ENCODE measurements around the gene NR3C1. TPM values are rescaled to one million over a fixed set of nuclear protein-coding genes. Genes with fewer than 3 reads are reported as not detected.

Gene NR3C1
- polyA plus RNA-seq, 12 donors = 56.3 to 80.1 (median 71.8) TPM; not detected in 1

DNA sequence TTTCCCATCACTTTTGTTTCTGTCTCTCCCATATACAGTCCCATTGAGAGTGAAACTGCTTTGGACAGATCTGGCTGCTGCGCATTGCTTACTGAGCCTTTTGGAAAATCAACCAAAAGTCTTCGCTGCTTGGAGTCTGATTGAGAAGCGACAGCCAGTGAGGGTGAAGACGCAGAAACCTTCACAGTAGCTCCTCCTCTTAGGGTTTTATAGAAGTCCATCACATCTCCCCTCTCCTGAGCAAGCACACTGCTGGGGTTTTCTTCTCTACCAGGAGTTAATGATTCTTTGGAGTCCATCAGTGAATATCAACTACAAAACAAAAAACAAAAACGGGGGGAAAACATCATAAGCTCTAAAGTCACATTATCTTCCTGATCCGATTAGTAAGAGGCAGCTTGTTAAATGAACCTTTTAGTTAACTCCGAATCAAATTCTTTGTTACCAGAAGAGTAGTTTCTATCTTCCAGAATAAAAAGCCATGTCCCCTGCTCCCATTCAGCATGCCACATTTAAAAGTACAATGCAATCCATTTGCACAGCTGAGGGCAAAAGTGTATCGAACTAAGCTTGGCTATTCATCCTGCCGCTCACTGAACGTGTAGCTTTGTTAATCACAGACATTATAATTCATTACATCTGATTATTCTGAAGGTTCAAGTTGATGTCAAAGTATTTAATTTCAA, 2.8 kb downstream of the NR3C1 start:
- peak; percentile 57 for DNase-seq

DNA sequence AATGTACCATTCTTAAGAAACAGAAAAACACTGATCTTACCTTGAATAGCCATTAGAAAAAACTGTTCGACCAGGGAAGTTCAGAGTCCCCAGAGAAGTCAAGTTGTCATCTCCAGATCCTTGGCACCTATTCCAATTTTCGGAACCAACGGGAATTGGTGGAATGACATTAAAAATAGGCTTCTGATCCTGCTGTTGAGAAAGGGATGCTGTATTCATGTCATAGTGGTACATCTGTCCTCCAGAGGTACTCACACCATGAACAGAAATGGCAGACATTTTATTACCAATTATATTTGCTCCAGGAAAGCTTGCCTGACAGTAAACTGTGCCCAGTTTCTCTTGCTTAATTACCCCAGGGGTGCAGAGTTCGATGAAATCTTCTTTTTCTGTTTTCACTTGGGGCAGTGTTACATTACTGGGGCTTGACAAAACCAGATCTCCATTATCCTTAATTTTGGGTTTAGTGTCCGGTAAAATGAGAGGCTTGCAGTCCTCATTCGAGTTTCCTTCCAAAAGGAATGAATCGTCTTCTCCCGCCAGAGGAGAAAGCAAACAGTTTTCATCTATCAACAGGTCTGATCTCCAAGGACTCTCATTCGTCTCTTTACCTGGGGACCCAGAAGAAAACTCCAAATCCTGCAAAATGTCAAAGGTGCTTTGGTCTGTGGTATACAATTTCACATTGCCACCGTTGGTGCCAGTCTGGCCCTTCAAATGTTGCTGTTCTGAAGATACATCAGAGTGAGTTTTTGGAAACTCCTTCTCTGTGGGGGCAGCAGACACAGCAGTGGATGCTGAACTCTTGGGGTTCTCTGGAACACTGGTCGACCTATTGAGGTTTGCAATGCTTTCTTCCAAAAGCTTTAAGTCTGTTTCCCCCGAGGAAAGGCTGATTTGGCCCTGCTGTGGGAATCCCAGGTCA, 3.6 kb downstream of the NR3C1 start:
- no peak for DNase-seq

- DNase-seq = no peak
Measured at GRCh38 chr5:143398451-143399237, 4.8 kb downstream of the NR3C1 start.

DNA sequence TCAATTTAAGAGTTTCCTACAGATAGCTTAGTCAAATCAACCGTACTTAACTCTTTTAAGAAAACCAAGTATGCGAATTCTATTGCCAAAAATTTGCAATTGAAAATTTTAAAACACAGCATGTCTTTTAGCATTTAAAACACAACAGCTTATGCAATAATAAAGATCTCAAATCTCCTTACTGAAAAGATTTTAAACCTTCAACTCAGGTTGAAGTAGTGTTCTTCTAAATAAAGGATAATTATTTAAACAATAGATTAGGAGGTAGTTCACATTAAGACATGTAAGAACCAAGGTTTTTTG, 5.5 kb downstream of the NR3C1 start:
- DNase-seq = no peak

DNA sequence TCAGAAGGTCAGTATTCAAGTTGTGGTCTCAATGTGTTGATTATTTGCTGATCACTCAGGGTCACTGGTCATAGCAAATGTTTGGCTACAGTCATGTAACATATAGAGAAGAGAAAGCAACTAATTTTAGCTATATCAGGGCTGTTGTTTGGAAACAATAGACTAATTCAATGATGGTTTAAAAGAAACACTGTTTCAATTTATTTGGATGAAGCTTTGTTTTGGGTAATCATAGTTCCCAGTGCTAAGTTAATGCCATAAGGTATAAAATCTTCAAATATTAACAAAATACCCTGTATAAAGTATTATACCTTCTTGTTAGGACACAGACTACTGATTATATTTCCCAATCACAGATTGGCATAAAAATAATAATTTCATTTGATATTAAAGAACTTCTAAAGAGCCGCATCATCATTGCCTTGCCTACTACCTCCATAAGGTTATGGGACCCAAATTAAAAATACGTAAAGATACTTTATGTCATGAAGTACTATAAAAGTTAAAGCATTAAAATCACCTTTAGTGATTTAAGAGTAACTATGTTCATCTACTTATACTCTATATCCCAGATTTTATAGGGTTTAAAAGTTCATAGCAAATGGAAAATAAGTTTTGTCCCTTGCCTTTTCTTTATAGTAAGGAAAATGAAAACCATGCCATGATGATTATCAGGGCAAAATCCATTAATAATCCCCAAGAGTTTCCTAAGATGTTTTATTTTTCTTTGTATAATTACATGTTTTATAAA, 6.0 kb downstream of the NR3C1 start:
- no peak for DNase-seq

DNA sequence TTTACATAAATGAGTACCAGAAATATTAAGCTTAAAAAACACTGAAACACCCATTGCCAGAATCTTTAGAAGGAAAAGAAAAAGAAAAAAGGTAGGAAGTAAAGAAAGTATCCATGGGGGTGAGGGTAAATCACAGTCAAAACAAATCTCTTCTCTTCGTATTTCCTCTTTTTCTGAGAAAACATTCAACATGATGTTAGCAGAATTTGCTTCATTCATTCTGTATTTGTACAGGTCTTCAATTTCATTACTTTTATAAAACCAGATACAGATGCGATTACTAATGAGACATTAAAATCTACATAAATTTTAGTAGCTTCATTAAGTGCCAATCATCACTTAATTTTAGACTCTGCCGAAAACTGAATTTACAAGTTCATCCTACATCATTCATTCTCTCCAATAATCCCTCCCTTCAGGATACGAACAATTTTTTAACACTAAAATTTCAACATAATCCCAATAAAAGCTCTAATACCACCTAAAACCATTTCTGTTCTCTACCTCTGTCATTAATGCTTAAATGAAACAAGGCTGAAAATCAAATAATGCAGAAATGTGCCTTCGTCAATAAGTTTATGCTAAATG, 7.0 kb downstream of the NR3C1 start:
- no peak for DNase-seq

DNA sequence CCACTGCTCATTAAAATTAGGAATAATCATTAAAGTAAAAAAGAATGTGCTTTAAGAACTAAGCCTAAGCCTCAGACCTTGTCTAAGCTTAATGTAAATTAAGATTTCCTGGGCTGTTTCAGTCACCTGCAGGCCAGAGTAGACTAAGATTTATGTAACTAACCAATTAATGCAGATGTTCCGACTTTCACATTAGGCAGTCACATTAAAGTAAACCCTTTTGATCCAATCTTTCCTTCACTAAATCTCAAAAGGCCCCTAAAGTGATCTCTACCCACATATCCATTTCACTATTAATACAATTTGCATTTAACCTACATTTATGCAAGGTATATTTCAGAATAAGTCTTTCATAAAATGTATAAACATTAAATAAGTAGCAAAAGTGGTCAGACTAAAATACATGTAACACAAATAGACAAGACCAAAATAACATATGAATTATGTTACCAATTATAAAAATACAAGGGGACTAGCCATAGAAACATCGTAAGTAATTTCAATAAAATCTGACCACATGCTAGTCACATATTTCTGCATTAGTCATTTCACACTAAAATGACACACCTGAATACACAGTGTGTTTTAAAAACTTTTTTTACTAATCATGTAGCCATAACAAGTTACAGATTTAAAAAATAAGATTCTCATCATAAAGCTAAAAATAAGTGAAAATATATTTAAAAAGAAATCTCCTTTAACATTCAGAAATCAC, 7.7 kb downstream of the NR3C1 start:
- no peak for DNase-seq

DNA sequence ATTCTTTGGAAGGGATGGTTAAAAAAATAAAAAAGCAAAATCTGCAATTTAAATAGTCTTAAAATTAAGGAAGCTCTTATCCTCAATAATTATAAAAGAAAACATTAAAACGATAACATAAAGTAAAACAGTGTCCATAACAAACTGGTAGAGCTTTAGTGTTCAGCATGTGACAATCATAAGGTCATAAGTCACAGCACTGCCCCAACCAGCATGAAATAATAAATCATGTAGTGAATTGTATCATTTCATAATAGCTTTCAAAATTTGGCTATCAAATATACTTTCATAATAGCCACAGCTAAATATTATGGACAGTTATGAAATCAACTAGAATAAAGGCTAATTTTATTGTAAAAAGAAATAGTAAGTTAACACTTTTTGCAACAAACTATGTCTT, 10.0 kb downstream of the NR3C1 start:
- DNase-seq = no peak

- DNase-seq = no peak
Measured at GRCh38 chr5:143390941-143391340, 12.5 kb downstream of the NR3C1 start.

- DNase-seq = no peak
Measured at GRCh38 chr5:143390258-143390657, 13.2 kb downstream of the NR3C1 start.

DNA sequence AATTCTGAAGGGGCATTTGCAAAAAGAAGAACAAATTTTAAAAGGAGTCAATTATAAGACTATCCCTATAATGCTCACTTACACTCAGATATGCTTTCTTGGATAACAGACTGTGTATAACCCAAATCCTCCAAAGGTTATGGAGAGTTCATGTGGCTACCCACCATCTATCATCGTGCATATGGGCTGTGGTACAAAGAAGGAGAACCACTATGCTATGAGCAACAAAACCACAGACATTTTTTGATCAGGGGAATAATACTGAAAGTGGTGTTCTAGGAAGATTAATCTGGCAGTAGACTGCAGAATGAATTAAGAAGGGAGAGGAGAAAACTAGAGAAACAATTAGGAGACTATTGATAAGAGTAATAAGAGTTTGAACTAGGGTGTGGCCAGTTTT, 16.8 kb downstream of the NR3C1 start:
- no peak for DNase-seq

DNA sequence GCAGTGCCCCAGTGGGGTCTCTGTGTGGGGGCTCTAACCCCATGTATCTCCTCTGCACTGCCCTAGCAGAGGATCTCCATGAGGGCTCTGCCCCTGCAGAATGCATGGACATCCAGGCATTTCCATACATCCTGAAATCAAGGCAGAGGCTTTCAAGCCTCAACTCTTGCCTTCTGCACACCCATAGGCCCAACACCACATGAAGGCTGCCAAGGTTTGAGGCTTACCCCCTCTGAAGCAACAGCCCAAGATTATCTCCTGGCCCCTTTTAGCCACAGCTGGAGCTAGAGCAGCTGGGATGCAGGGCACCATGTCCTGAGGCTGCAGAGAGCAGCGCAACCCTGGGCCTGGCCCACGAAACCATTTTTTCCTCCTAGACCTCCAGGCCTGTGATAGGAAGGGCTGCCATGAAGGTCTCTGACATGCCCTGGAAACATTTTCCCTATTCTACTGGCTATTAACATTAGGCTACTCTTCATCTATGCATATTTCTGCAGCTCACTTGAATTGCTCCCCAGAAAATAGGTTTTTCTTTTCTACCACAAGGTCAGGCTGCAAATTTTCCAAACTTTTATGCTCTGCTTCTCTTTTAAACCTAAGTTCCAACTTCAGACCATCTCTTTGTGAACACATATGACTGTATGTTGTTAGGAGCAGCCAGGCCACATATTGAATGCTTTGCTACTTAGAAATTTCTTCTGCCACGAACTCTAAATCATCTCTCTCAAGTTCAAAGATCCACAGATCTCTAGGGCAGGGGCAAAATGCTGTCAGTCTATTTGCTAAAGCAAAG, 18.4 kb downstream of the NR3C1 start:
- DNase-seq = no peak

DNA sequence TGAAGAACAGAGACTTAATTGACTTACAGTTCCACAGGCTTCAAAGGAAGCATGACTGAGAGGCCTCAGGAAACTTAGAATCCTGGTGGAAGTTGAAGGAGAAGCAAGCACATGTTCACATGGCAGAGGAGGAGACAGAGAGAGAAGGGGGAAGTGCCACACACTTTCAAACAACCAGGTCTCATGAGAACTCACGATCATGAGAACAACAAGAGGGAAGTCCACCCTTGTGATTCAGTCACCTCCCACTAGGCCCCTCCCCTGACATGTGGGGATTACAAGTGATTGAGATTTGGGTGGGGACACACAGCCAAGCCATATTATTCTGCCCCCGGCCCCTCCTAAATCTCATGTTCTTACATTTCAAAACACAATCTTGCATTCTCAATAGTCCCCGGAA, 19.5 kb downstream of the NR3C1 start:
- DNase-seq = no peak

DNA sequence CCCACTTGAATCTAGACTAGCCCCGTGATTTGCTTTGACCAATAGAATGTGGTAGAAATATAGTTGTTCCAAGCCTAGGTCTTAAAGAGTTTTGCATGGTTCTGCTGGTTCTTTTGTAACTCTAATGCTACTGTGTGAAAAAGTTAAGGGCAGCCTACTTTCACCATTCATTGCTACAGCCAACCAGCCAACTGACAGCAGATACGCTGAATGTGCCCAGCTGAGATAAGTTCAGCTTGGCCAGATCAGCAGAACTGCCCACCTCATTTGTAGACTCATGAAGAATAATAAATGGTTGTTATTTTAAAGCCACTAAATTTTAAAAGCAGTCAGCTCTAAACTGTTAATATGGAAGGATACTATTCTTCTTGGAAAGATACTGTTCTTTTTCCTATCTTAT, 23.9 kb downstream of the NR3C1 start:
- no peak for DNase-seq

DNA sequence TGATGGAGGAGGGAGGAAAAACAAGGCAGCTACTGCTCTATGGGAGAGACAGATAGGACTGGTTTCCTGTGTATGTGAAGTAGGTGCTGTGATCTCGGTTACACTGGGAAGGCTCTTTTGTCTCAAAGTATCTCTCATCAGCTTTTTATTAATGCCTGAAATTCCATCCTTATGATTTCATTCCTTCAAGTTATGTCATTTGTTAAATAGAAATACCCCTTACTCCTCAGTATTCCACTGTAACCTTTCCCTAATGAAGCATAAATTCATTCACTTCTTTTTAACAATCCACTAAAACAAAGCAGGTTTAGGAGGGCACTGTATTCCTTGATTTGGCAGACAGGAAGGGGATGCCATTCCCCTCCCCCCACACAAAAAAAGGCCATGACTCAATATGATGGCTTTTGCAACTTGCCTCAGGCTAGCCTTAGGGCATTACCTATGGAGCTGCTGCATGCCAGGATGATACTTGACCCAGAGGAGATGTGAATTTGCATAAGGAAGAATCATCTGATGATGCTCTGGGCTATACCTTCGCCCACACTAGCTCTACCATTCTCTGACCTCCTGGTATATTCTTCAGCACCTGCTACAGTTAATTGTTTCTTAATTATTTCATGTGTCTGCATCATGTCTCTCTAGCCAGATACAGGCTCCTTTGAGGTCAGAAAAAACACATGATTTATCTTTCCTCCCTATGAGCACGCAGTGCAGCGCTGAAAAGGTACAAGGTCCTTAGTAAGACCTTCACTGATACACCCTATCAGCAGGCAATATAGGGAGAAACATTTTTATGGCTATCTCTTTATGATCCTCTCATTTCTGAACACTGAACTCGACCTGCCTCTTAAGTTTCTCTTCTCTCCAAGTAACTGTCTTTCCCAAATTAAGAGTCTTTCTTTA, 26.3 kb downstream of the NR3C1 start:
- DNase-seq = no peak

GRCh38 chr5:143376195-143376779, 27.2 kb downstream of the NR3C1 start:
- DNase-seq = no peak

GRCh38 chr5:143374496-143375217, 28.8 kb downstream of the NR3C1 start:
- DNase-seq = no peak

GRCh38 chr5:143373076-143373475, 30.4 kb downstream of the NR3C1 start:
- DNase-seq = no peak
